ENCODE data around the gene MELK. TPM values are rescaled to one million over a fixed set of nuclear protein-coding genes. Genes with fewer than 3 reads are reported as not detected.
A peak's percentile ranks its signal among the peaks of the same experiment; 100 is the strongest.

The MELK gene
- total RNA-seq, 1 experiment from 2014 or later: 87.8 TPM

DNA sequence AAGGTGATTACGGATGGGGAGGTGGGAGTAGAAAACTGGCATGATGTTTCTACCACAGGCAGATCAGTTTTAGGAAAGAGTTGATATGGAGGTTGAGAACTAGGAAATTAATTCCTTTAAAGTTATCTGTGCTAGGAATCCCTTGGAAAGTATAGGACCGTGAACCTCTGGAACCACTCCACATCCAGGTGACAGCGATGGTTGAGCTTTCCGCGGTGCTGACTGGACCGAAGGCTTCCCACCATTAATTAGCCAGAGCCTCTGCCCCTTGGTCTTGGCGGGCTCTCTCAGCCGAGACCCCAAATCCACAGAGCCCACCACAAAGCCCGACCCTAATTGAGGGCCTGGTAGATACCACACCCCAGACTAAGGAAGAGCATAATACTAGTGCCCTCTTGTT lies 147.3 kb downstream of the MELK start:
- POLR2A ChIA-PET (ENCODE audit: low non-redundant PET): no interaction called here
- BruUV-seq (replicated peaks): no TSS peak
- H3K27me3 ChIP-seq (replicated peaks; ENCODE audit: insufficient read depth, low read depth, low read length, poor library complexity): no peaks in the 10 kb centered on the region
- H3K9me3 ChIP-seq (ENCODE audit: low read depth, low read length, poor library complexity, severe bottlenecking): no peaks in the 10 kb centered on the region
- TF ChIP-seq, protein P1, sequence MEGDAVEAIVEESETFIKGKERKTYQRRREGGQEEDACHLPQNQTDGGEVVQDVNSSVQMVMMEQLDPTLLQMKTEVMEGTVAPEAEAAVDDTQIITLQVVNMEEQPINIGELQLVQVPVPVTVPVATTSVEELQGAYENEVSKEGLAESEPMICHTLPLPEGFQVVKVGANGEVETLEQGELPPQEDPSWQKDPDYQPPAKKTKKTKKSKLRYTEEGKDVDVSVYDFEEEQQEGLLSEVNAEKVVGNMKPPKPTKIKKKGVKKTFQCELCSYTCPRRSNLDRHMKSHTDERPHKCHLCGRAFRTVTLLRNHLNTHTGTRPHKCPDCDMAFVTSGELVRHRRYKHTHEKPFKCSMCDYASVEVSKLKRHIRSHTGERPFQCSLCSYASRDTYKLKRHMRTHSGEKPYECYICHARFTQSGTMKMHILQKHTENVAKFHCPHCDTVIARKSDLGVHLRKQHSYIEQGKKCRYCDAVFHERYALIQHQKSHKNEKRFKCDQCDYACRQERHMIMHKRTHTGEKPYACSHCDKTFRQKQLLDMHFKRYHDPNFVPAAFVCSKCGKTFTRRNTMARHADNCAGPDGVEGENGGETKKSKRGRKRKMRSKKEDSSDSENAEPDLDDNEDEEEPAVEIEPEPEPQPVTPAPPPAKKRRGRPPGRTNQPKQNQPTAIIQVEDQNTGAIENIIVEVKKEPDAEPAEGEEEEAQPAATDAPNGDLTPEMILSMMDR (conservative IDR thresholded peaks at IDR 0.05; ENCODE audit: low read depth, low read length): no peak
- CTCF ChIA-PET: no interaction called here
- intact Hi-C loops (cut with micrococcal nuclease; ENCODE audit: unreplicated experiment): no loop called here
- no peaks in the 10 kb centered on the region for H3K4me1 ChIP-seq (ENCODE audit: insufficient read depth, low read length, poor library complexity, severe bottlenecking)
- H3K4me3 ChIP-seq (ENCODE audit: low read depth, low read length, poor library complexity, severe bottlenecking): no peak overlapping the region
- no peak overlapping the region for H3K27ac ChIP-seq (ENCODE audit: low read depth, low read length, poor library complexity, severe bottlenecking)
- no peak for DNase-seq (ENCODE audit: low spot score)
- no peaks in the 10 kb centered on the region for H3K36me3 ChIP-seq (ENCODE audit: insufficient read depth, low read length, poor library complexity, severe bottlenecking)

DNA sequence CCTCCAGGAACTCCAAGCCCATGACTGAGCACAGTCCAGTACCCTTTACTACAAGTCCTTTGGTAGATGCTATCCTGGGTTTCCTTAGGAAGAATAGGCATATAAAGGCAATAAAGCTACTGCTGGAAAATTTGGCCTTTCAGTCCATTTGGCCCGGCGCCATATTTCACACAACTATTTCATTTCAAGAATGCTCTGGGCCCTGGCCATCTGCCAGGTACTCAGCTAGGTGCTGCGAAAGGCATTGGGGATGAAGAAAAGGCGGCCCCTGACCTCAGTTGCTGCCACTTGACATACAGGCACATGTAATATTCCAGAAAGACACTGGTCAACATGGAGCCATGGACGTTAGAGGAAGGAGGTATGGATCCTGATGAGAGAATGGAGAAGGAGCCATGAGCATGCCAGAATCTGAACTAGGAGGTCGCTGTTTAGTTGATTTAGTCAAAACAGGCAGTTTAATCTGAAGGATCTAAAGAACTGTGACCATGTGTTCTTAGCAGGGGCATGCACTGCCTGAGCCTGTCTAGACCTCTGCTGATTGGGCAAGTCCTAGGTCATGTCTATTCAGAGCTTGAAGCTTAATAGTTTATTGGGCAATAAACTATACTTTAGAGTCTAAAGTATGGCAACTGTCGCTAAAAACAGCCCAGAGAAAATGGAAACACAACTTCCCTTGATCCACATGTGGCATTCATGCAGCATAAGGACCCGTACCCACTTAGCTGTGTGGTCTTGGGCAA lies 149.3 kb downstream of the MELK start:
- CTCF ChIA-PET: interaction anchor here (0.6 kb wide), 1 partner anchor 10 kb away, joined by 16 read pairs; no protein-coding TSS in a partner anchor
- TF ChIP-seq, protein P1 (conservative IDR thresholded peaks at IDR 0.05; ENCODE audit: low read depth, low read length): no peak
- Histone ChIP-seq H3K36me3 (ENCODE audit: insufficient read depth, low read length, poor library complexity, severe bottlenecking) (no peaks in the 10 kb centered on the region), H3K27me3 (replicated peaks; ENCODE audit: insufficient read depth, low read depth, low read length, poor library complexity) (no peaks in the 10 kb centered on the region), H3K4me1 (ENCODE audit: insufficient read depth, low read length, poor library complexity, severe bottlenecking) (no peaks in the 10 kb centered on the region), H3K27ac (ENCODE audit: low read depth, low read length, poor library complexity, severe bottlenecking) (no peak overlapping the region), H3K9me3 (ENCODE audit: low read depth, low read length, poor library complexity, severe bottlenecking) (no peaks in the 10 kb centered on the region), H3K4me3 (ENCODE audit: low read depth, low read length, poor library complexity, severe bottlenecking) (no peak overlapping the region)
- DNase-seq (ENCODE audit: low spot score): peak; percentile 21
- BruUV-seq (replicated peaks): no TSS peak
- POLR2A ChIA-PET (ENCODE audit: low non-redundant PET): no interaction called here
- intact Hi-C loops (cut with micrococcal nuclease; ENCODE audit: unreplicated experiment): no loop called here

DNA sequence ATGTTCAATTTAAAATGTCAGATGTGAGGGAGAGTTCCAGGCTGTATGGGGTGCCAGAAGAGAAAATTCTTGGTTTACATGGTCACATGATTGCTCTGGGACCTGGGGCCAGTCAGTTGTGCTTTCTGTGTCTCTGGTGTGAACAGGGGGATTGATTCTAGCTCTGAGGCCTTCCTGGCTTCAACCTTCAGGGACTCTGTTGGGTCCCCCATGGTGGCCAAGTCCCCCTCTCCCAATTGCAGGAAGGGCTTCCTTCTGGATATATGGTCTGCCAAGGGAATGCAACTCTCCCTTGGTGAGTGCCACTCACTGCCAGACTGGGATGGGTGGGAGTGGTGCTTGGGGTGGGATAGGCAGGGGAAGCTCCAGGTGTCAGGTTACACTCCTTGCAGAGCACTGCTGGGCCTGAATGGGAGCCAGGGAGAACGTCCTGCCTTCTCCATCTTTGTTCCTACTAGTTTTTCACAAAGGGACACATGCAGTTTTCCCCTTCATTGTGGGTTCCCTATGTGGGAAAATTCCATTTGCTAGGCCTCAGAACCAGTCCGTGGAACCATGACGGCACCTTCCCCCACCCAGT lies 153.2 kb downstream of the MELK start:
- TF ChIP-seq, protein P1 (conservative IDR thresholded peaks at IDR 0.05; ENCODE audit: low read depth, low read length): no peak
- TF ChIP-seq EZH2 (IDR thresholded peaks at IDR 0.05; ENCODE audit: borderline replicate concordance, low read depth, low read length, poor library complexity, severe bottlenecking): no peak
- Histone ChIP-seq H3K4me3 (ENCODE audit: low read depth, low read length, poor library complexity, severe bottlenecking) (no peak overlapping the region), H3K36me3 (ENCODE audit: insufficient read depth, low read length, poor library complexity, severe bottlenecking) (no peaks in the 10 kb centered on the region), H3K4me1 (ENCODE audit: insufficient read depth, low read length, poor library complexity, severe bottlenecking) (no peaks in the 10 kb centered on the region), H3K9me3 (ENCODE audit: low read depth, low read length, poor library complexity, severe bottlenecking) (no peaks in the 10 kb centered on the region), H3K27ac (ENCODE audit: low read depth, low read length, poor library complexity, severe bottlenecking) (no peak overlapping the region), H3K27me3 (replicated peaks; ENCODE audit: insufficient read depth, low read depth, low read length, poor library complexity) (no peaks in the 10 kb centered on the region)
- ChIA-PET POLR2A (ENCODE audit: low non-redundant PET) (no interaction called here), CTCF (interaction anchor here (0.5 kb wide), 1 partner anchor 184 kb away, joined by 3 read pairs; no protein-coding TSS in a partner anchor)
- no TSS peak for BruUV-seq (replicated peaks)
- peak; percentile 35 for DNase-seq (ENCODE audit: low spot score)
- intact Hi-C loops (cut with micrococcal nuclease; ENCODE audit: unreplicated experiment): loop anchor here (5.0 kb wide), 2 partner anchors 94 to 319 kb away; no protein-coding TSS in a partner anchor

Other genes with a start within 250 kb of the MELK start
- 26.6 and 30.4 TPM in 2 replicates for gene RNF38, start 172.6 kb upstream of the MELK start, total RNA-seq (2021)